ENCODE data around the gene F2. TPM values are rescaled to one million over a fixed set of nuclear protein-coding genes. Genes with fewer than 3 reads are reported as not detected.

Gene F2
- total RNA-seq, 1 experiment from 2014 or later = not detected

DNA sequence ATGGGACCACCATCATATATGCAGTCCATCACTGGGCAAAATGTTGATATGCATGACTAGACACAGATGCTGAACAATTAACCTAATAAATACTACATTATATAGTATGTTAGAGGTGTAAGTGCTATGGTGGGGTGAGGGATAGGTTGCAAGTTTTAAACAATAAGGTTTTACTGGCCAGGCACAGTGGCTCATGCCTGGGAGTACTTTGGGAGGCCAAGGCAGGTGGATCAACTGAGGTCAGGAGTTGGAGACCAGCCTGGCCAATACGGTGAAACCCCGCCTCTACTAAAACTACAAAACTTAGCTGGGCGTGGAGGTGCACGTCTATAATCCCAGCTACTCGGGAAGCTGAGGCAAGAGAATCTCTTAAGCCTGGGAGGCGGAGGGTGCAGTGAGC lies 28.1 kb downstream of the F2 start:
- POLR2A ChIA-PET (ENCODE audit: unreplicated experiment) = no interaction called here
- H4K20me1 ChIP-seq (ENCODE audit: low read length) = no peaks in the 10 kb centered on the region
- CTCF ChIA-PET = no interaction called here
- H3K36me3 ChIP-seq (ENCODE audit: low read depth, low read length) = peaks cover 65% of the 10 kb centered on the region
- H3K79me2 ChIP-seq (ENCODE audit: low read length) = no peaks in the 10 kb centered on the region
- H3K9me2 ChIP-seq (replicated peaks; ENCODE audit: low read length) = no peaks in the 10 kb centered on the region
- no peaks in the 10 kb centered on the region for H3K4me1 ChIP-seq (ENCODE audit: insufficient read depth, low read length)
- BruUV-seq (replicated peaks) = no TSS peak
- intact Hi-C loops (cut with micrococcal nuclease) = no loop called here
- no peaks in the 10 kb centered on the region for H3F3A ChIP-seq (ENCODE audit: low read length, unreplicated experiment)
- TF ChIP-seq, protein P1, sequence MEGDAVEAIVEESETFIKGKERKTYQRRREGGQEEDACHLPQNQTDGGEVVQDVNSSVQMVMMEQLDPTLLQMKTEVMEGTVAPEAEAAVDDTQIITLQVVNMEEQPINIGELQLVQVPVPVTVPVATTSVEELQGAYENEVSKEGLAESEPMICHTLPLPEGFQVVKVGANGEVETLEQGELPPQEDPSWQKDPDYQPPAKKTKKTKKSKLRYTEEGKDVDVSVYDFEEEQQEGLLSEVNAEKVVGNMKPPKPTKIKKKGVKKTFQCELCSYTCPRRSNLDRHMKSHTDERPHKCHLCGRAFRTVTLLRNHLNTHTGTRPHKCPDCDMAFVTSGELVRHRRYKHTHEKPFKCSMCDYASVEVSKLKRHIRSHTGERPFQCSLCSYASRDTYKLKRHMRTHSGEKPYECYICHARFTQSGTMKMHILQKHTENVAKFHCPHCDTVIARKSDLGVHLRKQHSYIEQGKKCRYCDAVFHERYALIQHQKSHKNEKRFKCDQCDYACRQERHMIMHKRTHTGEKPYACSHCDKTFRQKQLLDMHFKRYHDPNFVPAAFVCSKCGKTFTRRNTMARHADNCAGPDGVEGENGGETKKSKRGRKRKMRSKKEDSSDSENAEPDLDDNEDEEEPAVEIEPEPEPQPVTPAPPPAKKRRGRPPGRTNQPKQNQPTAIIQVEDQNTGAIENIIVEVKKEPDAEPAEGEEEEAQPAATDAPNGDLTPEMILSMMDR (conservative IDR thresholded peaks at IDR 0.05; ENCODE audit: low read depth, low read length) = no peak
- TF ChIP-seq EZH2 (IDR thresholded peaks at IDR 0.05; ENCODE audit: low read length, unreplicated experiment) (no peak), EZH2phosphoT487 (IDR thresholded peaks at IDR 0.05; ENCODE audit: borderline replicate concordance, low read length) (no peak)
- no peak overlapping the region for H3K4me3 ChIP-seq (ENCODE audit: low read length)
- no peaks in the 10 kb centered on the region for H3K9me3 ChIP-seq (ENCODE audit: low read length)
- H2AFZ ChIP-seq (ENCODE audit: low read length) = no peak overlapping the region
- ATAC-seq = no peak
- H3K27ac ChIP-seq (ENCODE audit: low read length) = no peak overlapping the region
- no peak for DNase-seq
- no peaks in the 10 kb centered on the region for H3K27me3 ChIP-seq (ENCODE audit: low read length)
- H3K4me2 ChIP-seq (ENCODE audit: low read length) = no peak overlapping the region
- no peak overlapping the region for H3K9ac ChIP-seq (ENCODE audit: low read length)

DNA sequence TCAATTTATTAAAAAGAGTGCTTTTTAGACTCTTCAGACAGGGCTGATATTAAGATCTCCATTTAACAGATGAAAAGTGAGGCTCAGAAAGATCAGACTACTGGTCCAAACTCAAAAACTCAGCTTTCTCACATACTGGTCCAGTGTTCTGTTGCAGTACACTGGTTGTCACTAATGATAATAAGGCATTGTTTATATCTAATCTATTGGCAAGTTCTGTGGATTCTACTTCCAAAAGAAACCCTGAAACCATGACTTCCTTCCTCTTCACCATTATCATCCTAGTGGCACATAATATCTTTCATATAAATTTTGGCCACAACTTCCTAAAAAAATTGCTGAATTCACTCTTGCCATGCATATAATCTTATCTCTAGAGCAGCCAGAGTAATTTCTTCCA lies 36.9 kb downstream of the F2 start:
- Histone ChIP-seq H2AFZ (ENCODE audit: low read length) (no peak overlapping the region), H3K4me2 (ENCODE audit: low read length) (no peak overlapping the region), H3K79me2 (ENCODE audit: low read length) (no peaks in the 10 kb centered on the region), H3F3A (ENCODE audit: low read length, unreplicated experiment) (no peaks in the 10 kb centered on the region), H3K27me3 (ENCODE audit: low read length) (no peaks in the 10 kb centered on the region), H3K9me3 (ENCODE audit: low read length) (no peaks in the 10 kb centered on the region), H3K4me3 (ENCODE audit: low read length) (no peak overlapping the region), H3K4me1 (ENCODE audit: insufficient read depth, low read length) (no peaks in the 10 kb centered on the region), H3K9me2 (replicated peaks; ENCODE audit: low read length) (no peaks in the 10 kb centered on the region), H3K27ac (ENCODE audit: low read length) (peak overlapping the region; percentile 51), H3K9ac (ENCODE audit: low read length) (no peak overlapping the region), H3K36me3 (ENCODE audit: low read depth, low read length) (peaks cover 64% of the 10 kb centered on the region), H4K20me1 (ENCODE audit: low read length) (no peaks in the 10 kb centered on the region)
- no TSS peak for BruUV-seq (replicated peaks)
- TF ChIP-seq, protein P1 (conservative IDR thresholded peaks at IDR 0.05; ENCODE audit: low read depth, low read length) = no peak
- TF ChIP-seq EZH2phosphoT487 (IDR thresholded peaks at IDR 0.05; ENCODE audit: borderline replicate concordance, low read length) (no peak), EZH2 (IDR thresholded peaks at IDR 0.05; ENCODE audit: low read length, unreplicated experiment) (no peak)
- POLR2A ChIA-PET (ENCODE audit: unreplicated experiment) = no interaction called here
- intact Hi-C loops (cut with micrococcal nuclease) = loop anchor here (10.0 kb wide), 1 partner anchor 81 kb away; no protein-coding TSS in a partner anchor
- CTCF ChIA-PET = no interaction called here
- ATAC-seq = no peak
- no peak for DNase-seq

GRCh38 chr11:46759196-46759595 lies 40.2 kb downstream of the F2 start:
- no peak overlapping the region for H2AFZ ChIP-seq (ENCODE audit: low read length)
- no peaks in the 10 kb centered on the region for H3F3A ChIP-seq (ENCODE audit: low read length, unreplicated experiment)
- no peaks in the 10 kb centered on the region for H3K4me1 ChIP-seq (ENCODE audit: insufficient read depth, low read length)
- no peaks in the 10 kb centered on the region for H3K27me3 ChIP-seq (ENCODE audit: low read length)
- BruUV-seq (replicated peaks) = no TSS peak
- H3K27ac ChIP-seq (ENCODE audit: low read length) = no peak overlapping the region
- ChIA-PET POLR2A (ENCODE audit: unreplicated experiment) (no interaction called here), CTCF (no interaction called here)
- no peak overlapping the region for H3K9ac ChIP-seq (ENCODE audit: low read length)
- H3K79me2 ChIP-seq (ENCODE audit: low read length) = no peaks in the 10 kb centered on the region
- no peaks in the 10 kb centered on the region for H3K9me2 ChIP-seq (replicated peaks; ENCODE audit: low read length)
- peaks cover 71% of the 10 kb centered on the region for H3K36me3 ChIP-seq (ENCODE audit: low read depth, low read length)
- H4K20me1 ChIP-seq (ENCODE audit: low read length) = no peaks in the 10 kb centered on the region
- H3K4me2 ChIP-seq (ENCODE audit: low read length) = no peak overlapping the region
- DNase-seq = no peak
- TF ChIP-seq, protein P1 (conservative IDR thresholded peaks at IDR 0.05; ENCODE audit: low read depth, low read length) = no peak
- TF ChIP-seq EZH2 (IDR thresholded peaks at IDR 0.05; ENCODE audit: low read length, unreplicated experiment) (no peak), EZH2phosphoT487 (IDR thresholded peaks at IDR 0.05; ENCODE audit: borderline replicate concordance, low read length) (no peak)
- no peak for ATAC-seq
- H3K9me3 ChIP-seq (ENCODE audit: low read length) = no peaks in the 10 kb centered on the region
- intact Hi-C loops (cut with micrococcal nuclease) = loop anchor here (10.0 kb wide), 1 partner anchor 84 kb away; no protein-coding TSS in a partner anchor
- no peak overlapping the region for H3K4me3 ChIP-seq (ENCODE audit: low read length)

Measured in PC-3 (cell line).